Hair follicle dermal papilla cell (primary cell): ENCODE measurements around the gene KCND2. TPM values are rescaled to one million over a fixed set of nuclear protein-coding genes. Genes with fewer than 3 reads are reported as not detected.

Experiments
- small RNA-seq: library from RNA; depleted of rRNA; stranded (forward); fragments of <200 nt; gene quantifications from one replicate; pipeline ENCODE3, GENCODE V24; 2012
- total RNA-seq: library from RNA; depleted of rRNA; stranded (reverse); fragments of >200 nt; gene quantifications from 2 replicates; pipeline ENCODE4 v1.2.3, GENCODE V29; 2012

The KCND2 gene
- total RNA-seq = 0.65 and 2.4 TPM in 2 replicates

DNA sequence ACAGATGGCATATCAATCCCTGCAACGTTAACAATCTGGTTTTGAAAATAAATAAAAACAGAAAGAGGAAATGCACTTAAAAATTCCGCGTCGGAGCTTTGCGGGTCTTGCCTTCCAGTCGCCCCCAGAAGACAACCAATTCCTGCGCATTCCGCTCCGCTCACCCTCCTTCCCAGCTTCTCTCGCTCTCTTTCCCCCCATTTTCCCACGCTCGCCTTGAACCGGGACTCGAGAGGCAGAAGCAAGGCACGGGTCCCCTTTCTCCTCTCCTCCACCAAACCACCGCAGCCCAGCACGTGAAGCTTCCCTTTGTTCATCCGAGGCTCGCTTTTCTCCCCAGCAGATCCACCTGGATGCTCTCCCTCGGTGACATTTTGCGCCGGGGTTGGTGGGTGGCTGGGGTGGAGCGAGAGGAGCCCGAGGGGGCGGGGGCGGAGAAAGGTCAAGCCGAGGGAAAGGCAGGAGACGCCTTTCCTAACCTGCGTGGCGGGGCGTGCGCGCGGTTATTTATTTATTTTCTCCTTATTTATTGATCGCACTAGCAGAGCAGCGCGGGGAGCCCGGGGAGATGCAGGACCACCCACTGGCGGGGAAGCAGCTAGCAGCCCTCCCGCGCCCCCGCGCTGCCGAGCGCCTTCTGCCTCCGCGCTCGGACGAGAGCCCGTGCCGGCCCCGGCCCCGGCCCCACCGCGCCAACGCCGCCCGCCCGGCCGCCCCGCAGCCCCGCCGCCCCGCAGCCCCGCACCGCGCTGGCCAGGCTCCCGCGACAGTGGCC, at the start of gene KCND2:
Gene KCND2 (plus strand): TSS at position 475 of the 775 bp plus-strand sequence.

Small RNAs within 50 kb of the gene (small RNA-seq; reads per million reads assigned to genes)
- not detected for gene RNU6-581P
